ENCODE measurements around the gene CTSH.
A peak's percentile ranks its signal among the peaks of the same experiment; 100 is the strongest.
"Not testable (repeated sequence)": the region's sequence is repeated elsewhere in the genome, so short reads cannot be mapped to it uniquely, and the experiment has no call there.

The CTSH gene

DNA sequence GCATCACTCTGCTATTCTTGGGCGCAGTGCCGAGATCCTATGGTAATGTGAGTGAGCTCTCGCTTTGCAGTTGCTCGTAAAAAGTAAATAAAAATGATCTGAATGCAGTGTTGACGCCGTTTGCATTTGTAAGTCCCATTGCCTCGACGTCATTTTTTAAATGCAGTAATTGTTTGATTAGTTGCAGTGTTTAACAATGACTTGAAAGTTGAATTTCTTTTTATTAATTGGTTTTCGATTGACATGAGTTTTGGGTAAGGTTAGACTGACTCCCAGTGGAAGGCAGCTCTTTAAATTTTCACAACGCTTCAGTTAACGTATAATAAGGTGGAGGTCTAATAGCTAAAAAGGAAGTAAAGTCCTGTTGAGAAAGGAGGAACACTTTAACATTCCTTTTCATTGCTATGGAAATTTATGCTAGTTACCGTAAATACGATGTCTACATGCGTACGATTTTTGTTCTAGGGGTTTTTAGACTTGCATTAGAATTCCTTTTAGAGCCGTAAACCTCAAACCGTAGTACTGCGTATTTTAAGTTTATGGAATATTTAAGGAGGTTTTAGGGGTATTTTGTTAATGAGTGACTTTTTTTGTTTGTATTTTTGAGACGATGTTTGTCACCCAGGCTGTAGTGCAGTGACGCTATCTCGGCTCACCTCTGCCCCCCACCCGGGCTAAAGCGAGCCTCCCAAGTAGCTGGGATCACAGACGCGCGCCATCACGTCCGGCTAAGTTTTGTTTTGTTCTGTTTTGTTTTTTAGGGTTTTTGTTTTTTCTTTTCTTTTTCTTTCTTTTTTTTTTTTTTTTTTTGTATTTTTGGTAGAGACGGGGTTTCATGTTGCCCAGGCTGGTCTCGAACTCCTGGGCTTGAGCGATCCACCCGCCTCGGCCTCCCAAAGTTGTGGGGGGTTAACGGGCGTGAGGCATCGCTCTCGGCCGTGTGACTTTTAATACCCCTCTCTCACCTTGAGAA is 70.8 kb downstream of the CTSH start:
- H3K4me3 ChIP-seq (replicated peaks; ENCODE audit: low read depth, low read length), result peak overlapping the region; percentile 99
- TF ChIP-seq, protein P1, sequence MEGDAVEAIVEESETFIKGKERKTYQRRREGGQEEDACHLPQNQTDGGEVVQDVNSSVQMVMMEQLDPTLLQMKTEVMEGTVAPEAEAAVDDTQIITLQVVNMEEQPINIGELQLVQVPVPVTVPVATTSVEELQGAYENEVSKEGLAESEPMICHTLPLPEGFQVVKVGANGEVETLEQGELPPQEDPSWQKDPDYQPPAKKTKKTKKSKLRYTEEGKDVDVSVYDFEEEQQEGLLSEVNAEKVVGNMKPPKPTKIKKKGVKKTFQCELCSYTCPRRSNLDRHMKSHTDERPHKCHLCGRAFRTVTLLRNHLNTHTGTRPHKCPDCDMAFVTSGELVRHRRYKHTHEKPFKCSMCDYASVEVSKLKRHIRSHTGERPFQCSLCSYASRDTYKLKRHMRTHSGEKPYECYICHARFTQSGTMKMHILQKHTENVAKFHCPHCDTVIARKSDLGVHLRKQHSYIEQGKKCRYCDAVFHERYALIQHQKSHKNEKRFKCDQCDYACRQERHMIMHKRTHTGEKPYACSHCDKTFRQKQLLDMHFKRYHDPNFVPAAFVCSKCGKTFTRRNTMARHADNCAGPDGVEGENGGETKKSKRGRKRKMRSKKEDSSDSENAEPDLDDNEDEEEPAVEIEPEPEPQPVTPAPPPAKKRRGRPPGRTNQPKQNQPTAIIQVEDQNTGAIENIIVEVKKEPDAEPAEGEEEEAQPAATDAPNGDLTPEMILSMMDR (IDR thresholded peaks at IDR 0.05; ENCODE audit: low read length, missing control alignments), result no peak
- DNase-seq (ENCODE audit: low read depth), result peak; percentile 24

DNA sequence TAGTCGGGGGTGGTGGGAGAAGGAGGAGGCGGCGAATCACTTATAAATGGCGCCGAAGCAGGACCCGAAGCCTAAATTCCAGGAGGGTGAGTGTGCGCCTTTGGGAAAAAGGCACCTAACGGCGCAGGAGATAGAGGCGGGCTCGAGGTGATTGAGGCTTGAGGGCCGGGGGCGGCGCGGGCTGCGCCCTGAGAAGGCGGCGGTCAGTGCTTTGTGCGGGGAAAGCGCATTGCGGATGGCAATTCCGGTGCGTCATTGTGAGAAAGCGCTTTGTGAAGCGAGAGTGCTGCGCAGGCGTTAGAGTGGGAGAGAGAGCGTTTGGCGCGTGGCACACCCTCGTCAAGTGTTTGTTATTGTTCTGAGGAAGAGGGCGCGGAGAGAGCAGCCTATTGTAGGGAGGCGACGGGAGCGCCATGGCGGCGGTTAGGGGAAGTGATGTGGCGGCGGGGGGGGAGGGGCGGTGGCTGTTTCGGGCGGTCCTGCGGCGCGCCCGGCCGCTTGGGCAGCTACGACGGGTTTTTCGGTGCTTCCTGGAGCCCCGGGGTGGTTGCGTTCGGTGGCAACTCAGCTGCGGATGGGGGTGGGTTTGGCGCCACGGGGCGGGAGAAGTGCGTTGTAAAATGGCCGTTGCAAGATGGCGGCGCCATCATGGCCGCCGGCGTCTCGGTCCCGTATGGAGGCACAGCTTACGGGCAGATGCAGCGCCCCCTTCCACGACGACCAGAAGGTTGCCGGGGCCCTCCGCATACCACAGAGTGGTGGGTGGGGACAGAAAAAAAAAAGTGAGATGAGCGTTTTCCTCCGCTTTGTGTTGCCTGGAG is 71.7 kb downstream of the CTSH start:
- peak; percentile 92 for DNase-seq (ENCODE audit: low read depth)
- TF ChIP-seq, protein P1 (IDR thresholded peaks at IDR 0.05; ENCODE audit: low read length, missing control alignments), result peak; percentile 38
- H3K4me3 ChIP-seq (replicated peaks; ENCODE audit: low read depth, low read length), result peak overlapping the region; percentile 99

DNA sequence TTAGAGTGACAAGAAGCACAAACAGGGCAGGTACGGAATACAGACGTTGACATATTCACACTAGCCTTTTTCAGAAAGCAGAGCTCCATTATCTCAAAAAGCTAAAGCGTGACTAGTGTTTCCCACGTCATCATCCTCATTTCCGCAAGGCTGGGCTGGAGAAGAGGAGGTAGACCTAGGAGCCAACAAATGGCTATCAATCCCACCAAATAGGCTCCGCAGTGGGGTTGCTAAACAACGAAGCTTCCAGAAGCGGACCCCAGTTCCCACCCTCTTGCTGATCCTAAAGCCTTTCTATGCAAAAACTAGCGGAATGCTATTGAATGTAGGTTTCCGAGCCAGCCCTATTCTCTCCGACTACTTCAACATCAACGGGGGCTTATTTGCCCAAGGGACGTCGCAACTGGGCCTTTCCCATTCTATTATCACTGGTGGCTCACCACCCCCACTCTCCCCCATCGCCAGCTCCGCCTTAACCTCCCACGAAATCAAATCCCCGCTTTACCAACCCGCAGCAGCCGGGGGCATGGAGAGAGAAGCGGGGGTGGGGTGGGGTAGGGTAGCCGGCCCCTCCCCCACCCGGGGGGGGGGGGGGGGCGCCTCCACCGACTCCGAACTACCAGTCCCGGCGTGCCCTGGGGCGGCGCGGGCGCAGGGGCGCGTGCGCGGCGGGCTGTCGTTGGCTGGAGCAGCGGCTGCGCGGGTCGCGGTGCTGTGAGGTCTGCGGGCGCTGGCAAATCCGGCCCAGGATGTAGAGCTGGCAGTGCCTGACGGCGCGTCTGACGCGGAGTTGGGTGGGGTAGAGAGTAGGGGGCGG is 72.5 kb downstream of the CTSH start, which contains the start of gene MORF4L1:
TSS of gene MORF4L1 (plus strand) at position 736 of the 817 bp plus-strand sequence. CDS start 128 bp downstream, outside the sequence.
- DNase-seq (ENCODE audit: low read depth), result peak; percentile 96
- TF ChIP-seq, protein P1 (IDR thresholded peaks at IDR 0.05; ENCODE audit: low read length, missing control alignments), result no peak

GRCh38 chr15:78871483-78872127 is 73.2 kb downstream of the CTSH start:
- DNase-seq (ENCODE audit: low read depth), result not testable (repeated sequence)
- H3K4me3 ChIP-seq (replicated peaks; ENCODE audit: low read depth, low read length), result peak overlapping the region; percentile 58

More for the DNA sequence above, 72.5 kb downstream of the CTSH start, which contains the start of gene MORF4L1:
- peak within 1 kb of the TSS; percentile 99 for H3K4me3 ChIP-seq (replicated peaks; ENCODE audit: low read depth, low read length)
